Measurements from ENCODE around the gene UCMA. TPM values are rescaled to one million over a fixed set of nuclear protein-coding genes. Genes with fewer than 3 reads are reported as not detected.

Gene UCMA
- total RNA-seq, 3 donors from 2014 or later, result not detected

- H3K4me3 ChIP-seq, result no peak overlapping the region
- H3K27ac ChIP-seq, result no peak overlapping the region
- no peak for DNase-seq (ENCODE audit: low spot score in 2 of 2)
- no peaks in the 10 kb centered on the region for H3K36me3 ChIP-seq
- H3K4me1 ChIP-seq, result no peaks in the 10 kb centered on the region
- intact Hi-C loops (cut with DNase I; ENCODE audit: low total_unique reads), result no loop called here
- peaks cover 0 to 3% of the 10 kb centered on the region in 2 donors for H3K9me3 ChIP-seq
- no peaks in the 10 kb centered on the region for H3K27me3 ChIP-seq
- TF ChIP-seq POLR2A (IDR thresholded peaks at IDR 0.05), result no peak
- TF ChIP-seq POLR2AphosphoS5 (IDR thresholded peaks at IDR 0.05), result no peak
- TF ChIP-seq CTCF (IDR thresholded peaks at IDR 0.05), result no peak
These were observed 28.1 kb downstream of the UCMA start for GRCh38 chr10:13206091-13206490.

- Histone ChIP-seq H3K4me1 (no peaks in the 10 kb centered on the region), H3K27ac (no peak overlapping the region), H3K36me3 (no peaks in the 10 kb centered on the region), H3K27me3 (no peaks in the 10 kb centered on the region), H3K9me3 (peaks cover 0 to 3% of the 10 kb centered on the region in 2 donors), H3K4me3 (no peak overlapping the region)
- DNase-seq (ENCODE audit: low spot score in 2 of 2), result no peak
- intact Hi-C loops (cut with DNase I; ENCODE audit: low total_unique reads), result no loop called here
- no peak for TF ChIP-seq POLR2A (IDR thresholded peaks at IDR 0.05)
- no peak for TF ChIP-seq CTCF (IDR thresholded peaks at IDR 0.05)
These were observed 33.0 kb downstream of the UCMA start for GRCh38 chr10:13201132-13201531.

GRCh38 chr10:13195016-13195415 is 39.2 kb downstream of the UCMA start:
- H3K36me3 ChIP-seq, result no peaks in the 10 kb centered on the region
- H3K27me3 ChIP-seq, result no peaks in the 10 kb centered on the region
- intact Hi-C loops (cut with DNase I; ENCODE audit: low total_unique reads), result no loop called here
- H3K4me3 ChIP-seq, result no peak overlapping the region
- no peaks in the 10 kb centered on the region for H3K9me3 ChIP-seq
- DNase-seq (ENCODE audit: low spot score in 2 of 2), result no peak
- no peak for TF ChIP-seq CTCF (IDR thresholded peaks at IDR 0.05)
- TF ChIP-seq POLR2A (IDR thresholded peaks at IDR 0.05), result no peak
- TF ChIP-seq POLR2AphosphoS5 (IDR thresholded peaks at IDR 0.05), result no peak
- H3K27ac ChIP-seq, result no peak overlapping the region
- no peaks in the 10 kb centered on the region for H3K4me1 ChIP-seq

GRCh38 chr10:13193637-13194036 is 40.5 kb downstream of the UCMA start:
- DNase-seq (ENCODE audit: low spot score in 2 of 2), result no peak
- Histone ChIP-seq H3K27me3 (no peaks in the 10 kb centered on the region), H3K4me1 (no peaks in the 10 kb centered on the region), H3K9me3 (no peaks in the 10 kb centered on the region), H3K4me3 (no peak overlapping the region), H3K36me3 (no peaks in the 10 kb centered on the region), H3K27ac (no peak overlapping the region)
- intact Hi-C loops (cut with DNase I; ENCODE audit: low total_unique reads), result no loop called here
- TF ChIP-seq POLR2AphosphoS5 (IDR thresholded peaks at IDR 0.05) (no peak), CTCF (IDR thresholded peaks at IDR 0.05) (no peak), POLR2A (IDR thresholded peaks at IDR 0.05) (no peak)

GRCh38 chr10:13191362-13191761 is 42.8 kb downstream of the UCMA start:
- TF ChIP-seq CTCF (IDR thresholded peaks at IDR 0.05) (no peak), POLR2AphosphoS5 (IDR thresholded peaks at IDR 0.05) (no peak), POLR2A (IDR thresholded peaks at IDR 0.05) (no peak)
- DNase-seq (ENCODE audit: low spot score in 2 of 2), result no peak
- Histone ChIP-seq H3K4me3 (no peak overlapping the region), H3K27ac (no peak overlapping the region), H3K36me3 (no peaks in the 10 kb centered on the region), H3K4me1 (no peaks in the 10 kb centered on the region), H3K9me3 (no peaks in the 10 kb centered on the region), H3K27me3 (no peaks in the 10 kb centered on the region)
- intact Hi-C loops (cut with DNase I; ENCODE audit: low total_unique reads), result no loop called here

Data from breast epithelium (tissue), 4 donors.